DMS 273 (cell line): ENCODE data around the gene HNF4A.

Experiments
- DNase-seq: peaks from one replicate; lab custom pipeline; 2025; ENCODE audit not compliant: unreplicated experiment; lab: John Stamatoyannopoulos, UW

HNF4A gene

GRCh38 chr20:44420497-44420896 is 65.0 kb downstream of the HNF4A start:
- no peak for DNase-seq

GRCh38 chr20:44422083-44422482 is 66.6 kb downstream of the HNF4A start:
- no peak for DNase-seq

GRCh38 chr20:44423480-44423879 is 68.0 kb downstream of the HNF4A start:
- DNase-seq = peak; percentile 37

GRCh38 chr20:44424039-44424495 is 68.6 kb downstream of the HNF4A start:
- no peak for DNase-seq

- no peak for DNase-seq
These were observed 70.4 kb downstream of the HNF4A start for GRCh38 chr20:44425923-44426322.

- DNase-seq = no peak
These were observed 71.6 kb downstream of the HNF4A start for GRCh38 chr20:44426879-44427790.

GRCh38 chr20:44427804-44428173 is 72.3 kb downstream of the HNF4A start:
- DNase-seq = no peak

GRCh38 chr20:44428174-44429016 is 72.9 kb downstream of the HNF4A start:
- DNase-seq = no peak

- DNase-seq = no peak
These were observed 73.5 kb downstream of the HNF4A start for GRCh38 chr20:44429017-44429339.

- no peak for DNase-seq
These were observed 74.1 kb downstream of the HNF4A start for GRCh38 chr20:44429419-44430269.

GRCh38 chr20:44430270-44431065 is 75.0 kb downstream of the HNF4A start:
- no peak for DNase-seq

GRCh38 chr20:44431118-44431501 is 75.6 kb downstream of the HNF4A start:
- no peak for DNase-seq

- DNase-seq = no peak
These were observed 76.2 kb downstream of the HNF4A start for GRCh38 chr20:44431502-44432234.

- DNase-seq = no peak
These were observed 77.4 kb downstream of the HNF4A start for GRCh38 chr20:44432618-44433577.

GRCh38 chr20:44433751-44434538 is 78.4 kb downstream of the HNF4A start:
- no peak for DNase-seq

- DNase-seq = no peak
These were observed 80.3 kb downstream of the HNF4A start for GRCh38 chr20:44435630-44436335.

GRCh38 chr20:44436393-44436792 is 80.9 kb downstream of the HNF4A start:
- DNase-seq = no peak
